Measurements from ENCODE around the gene HAPLN3.
A peak's percentile ranks its signal among the peaks of the same experiment; 100 is the strongest.

The HAPLN3 gene

DNA sequence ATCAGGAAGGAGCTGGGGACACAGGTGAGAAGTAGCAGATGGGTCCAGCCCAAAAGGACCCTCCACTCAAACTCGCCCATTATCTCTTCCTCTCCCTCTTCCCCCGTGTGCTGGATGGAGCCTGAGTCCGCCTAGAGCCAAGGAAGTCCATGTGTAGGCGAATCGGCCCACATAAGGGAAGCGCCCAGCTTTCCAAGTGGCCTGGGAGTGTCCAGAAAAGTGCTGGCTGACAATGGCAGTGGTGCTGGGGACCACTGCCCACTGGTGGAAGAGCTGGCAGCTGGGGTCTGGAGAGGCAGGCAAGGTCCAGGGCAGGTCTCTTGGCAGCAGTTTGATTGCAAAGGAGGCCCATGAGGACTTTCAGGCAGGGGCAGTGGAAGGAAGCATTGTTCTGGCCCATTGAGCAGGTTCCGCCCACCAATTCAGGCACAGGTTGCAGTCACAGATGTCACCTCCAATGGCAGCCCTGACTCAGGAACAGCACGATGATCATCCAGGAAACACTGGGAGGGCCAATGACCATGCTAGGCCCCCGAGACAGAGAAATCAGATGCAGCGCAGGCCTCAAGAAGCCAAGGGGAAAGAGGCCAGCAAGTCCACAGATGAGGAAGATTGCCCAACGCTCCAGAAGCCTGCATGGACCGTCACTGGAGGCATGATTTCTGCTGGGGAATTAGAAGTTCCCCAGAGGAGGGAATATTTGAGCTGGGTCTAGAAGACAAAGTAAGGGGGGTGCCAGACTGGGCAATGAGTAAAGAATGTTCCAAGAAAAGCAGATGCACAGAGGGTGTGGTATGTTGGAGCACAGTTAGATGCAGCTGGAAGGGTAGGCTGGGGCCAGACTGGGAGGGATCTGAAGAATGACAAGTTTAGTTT is 14.8 kb upstream of the HAPLN3 start:
- no peak for DNase-seq

- no peak for DNase-seq
Measured at GRCh38 chr15:88908697-88909621, 13.6 kb upstream of the HAPLN3 start.

DNA sequence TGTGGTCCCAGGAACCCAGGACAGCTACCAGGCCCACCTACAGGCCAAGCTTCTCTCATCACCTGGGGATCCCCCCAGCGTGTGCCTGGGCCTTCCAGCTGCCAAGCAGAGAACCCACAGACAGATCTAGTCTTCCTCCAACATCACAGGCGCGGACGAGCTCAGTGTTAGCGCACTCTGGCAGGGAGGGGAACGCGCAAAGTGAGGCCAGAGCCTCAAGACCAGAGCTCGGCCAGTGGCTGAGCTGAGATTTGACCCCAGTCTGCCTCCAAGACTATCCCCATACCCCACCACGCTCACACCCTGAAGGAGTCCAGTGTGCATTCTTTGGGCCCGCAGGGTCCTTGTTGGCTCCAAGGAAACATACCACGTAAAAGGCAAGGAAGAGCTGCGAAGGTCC is 12.8 kb upstream of the HAPLN3 start:
- DNase-seq: no peak

DNA sequence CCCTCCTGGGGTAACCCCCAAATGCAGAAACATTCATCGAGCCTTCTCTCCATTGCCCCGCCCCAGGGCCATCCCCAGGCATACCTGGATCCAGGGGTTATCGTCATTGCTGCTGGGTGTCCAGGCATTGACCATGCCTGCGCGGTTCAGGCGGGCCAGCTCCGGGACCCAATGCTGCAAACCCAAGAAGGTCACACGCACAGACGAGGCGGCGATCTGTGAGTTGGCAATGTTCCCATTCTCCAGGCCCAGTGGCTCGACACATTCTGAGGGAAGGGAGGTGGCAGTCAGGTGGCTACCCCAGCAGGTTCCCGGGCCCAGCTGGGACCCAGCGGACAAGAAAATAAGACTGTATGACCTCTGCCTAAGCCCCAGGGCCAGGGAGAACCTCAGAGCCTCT is 11.8 kb upstream of the HAPLN3 start:
- DNase-seq: no peak

DNA sequence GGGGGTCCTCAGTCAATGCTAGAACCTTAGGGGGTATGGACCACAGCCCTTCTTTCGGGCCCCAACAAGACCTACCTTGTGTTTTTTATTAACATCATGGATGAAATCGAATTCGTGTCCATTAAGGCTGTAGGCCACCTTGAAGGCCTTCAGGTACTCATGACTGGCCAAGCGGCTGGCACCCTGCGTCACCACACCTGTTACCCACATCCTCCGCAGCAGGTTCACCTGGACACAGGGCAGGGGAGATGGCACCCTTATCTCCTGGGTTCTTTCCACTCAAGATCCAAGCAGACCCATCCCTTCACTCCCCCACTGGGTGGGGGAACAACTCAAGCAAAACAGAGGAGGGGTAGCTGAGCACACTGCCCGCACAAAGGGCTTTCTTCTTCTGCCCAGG is 11.2 kb upstream of the HAPLN3 start:
- no peak for DNase-seq

- no peak for DNase-seq
Measured at GRCh38 chr15:88906130-88906529, 10.8 kb upstream of the HAPLN3 start.

DNA sequence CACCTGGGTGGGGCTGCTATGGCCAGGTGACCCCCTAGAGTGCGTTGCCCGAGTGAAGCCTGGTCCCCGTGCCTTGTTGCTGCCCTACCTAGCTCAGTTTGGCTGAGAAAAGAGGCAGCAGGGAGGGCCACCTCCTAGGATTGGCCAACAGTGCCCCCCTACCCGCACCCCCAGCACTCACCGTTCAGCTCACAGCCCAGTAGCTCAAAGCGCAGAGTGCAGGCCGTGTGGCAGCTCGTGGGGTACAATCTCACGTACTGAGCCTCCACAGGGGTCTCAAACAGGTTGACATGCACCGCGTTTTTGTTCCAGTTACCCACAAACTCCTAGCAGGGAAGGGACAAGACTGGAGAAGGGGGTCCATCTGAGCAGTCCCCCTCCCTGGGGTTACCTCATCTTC is 10.2 kb upstream of the HAPLN3 start:
- DNase-seq: no peak

DNA sequence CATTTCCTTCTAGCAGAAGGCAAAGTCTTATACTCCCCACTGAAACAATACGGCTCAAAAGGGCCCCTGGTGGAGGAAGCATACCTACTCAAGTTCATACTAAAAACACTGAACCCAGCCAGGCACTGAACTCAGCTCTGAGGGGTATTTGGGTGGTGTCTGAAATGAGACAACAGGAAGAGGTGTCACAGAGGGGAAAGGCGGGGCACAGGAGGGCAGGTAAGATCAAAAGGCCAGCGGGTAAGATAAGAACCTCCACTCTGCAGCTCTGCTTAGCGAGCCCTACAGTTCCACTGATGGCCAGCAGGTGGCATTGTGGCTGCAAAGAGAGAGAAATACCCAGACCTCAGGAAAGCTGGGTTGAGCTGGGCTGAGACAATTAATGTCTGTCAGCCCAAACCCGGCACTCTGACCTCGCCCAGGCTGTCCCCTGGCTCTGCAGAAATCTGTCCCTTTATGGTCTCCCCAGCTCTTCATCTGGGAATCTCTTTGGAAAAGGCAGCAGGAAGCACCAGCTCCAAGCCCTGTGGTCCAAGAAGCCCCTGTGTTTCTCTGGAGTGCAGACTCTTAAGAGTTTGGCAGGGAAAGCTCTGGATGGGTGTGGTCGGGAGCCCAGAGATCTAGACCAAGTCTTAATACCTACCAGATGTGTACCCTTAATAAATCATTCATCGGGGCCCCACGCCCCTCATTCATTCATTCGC is 9.4 kb upstream of the HAPLN3 start:
- peak; percentile 8 to 72 for DNase-seq

- no peak for DNase-seq
Measured at GRCh38 chr15:88904257-88904623, 8.9 kb upstream of the HAPLN3 start.

- no peak for DNase-seq
Measured at GRCh38 chr15:88902846-88903245, 7.5 kb upstream of the HAPLN3 start.

DNA sequence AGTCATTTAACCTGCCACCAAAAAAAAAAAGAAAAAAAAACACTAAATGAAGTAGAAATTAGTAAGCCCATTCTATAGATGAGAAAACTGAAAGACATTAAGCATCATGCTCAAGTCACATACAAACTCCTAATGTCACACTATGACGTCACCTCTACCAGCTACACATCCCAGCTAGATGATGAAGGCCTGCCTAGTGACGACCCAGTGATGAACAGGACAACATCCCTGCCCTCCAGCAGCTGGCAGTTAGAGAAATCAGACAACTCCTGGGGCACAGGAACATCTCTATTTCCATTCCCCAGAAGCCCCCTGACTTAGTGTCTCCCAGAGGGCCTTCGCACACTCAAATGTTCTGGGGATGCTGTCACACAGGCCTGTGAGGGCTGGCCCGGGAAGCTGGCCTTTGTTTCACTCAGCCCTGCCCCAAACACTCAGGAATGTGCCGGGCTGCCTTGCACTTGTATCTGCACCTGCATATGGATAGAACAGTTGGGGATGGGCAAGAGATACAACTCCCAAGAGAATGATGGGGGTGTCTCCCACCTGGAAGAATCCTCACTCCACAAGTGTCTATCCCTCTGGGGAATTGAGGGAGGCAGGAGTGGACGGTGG is 7.0 kb upstream of the HAPLN3 start:
- no peak for DNase-seq

GRCh38 chr15:88901508-88902220 is 6.3 kb upstream of the HAPLN3 start:
- no peak for DNase-seq

DNA sequence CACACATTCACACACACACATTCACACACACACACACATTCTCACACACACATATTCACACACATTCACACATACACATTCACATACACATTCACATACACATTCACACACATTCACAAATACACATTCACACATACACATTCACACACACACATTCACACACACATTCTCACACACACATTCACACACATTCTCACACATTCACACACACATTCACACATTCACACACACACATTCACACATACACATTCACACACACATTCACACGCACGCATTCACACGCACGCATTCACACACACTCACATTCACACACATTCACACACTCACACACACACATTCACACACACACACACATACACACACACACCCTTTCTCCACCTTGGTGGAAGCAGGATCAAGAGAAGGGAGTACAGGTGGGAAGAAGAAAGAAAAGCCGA is 5.7 kb upstream of the HAPLN3 start:
- no peak for DNase-seq

GRCh38 chr15:88900309-88900981 is 5.1 kb upstream of the HAPLN3 start:
- no peak for DNase-seq

GRCh38 chr15:88899251-88899650 is 3.9 kb upstream of the HAPLN3 start:
- no peak for DNase-seq

- DNase-seq: no peak
Measured at GRCh38 chr15:88898736-88899135, 3.4 kb upstream of the HAPLN3 start.

DNA sequence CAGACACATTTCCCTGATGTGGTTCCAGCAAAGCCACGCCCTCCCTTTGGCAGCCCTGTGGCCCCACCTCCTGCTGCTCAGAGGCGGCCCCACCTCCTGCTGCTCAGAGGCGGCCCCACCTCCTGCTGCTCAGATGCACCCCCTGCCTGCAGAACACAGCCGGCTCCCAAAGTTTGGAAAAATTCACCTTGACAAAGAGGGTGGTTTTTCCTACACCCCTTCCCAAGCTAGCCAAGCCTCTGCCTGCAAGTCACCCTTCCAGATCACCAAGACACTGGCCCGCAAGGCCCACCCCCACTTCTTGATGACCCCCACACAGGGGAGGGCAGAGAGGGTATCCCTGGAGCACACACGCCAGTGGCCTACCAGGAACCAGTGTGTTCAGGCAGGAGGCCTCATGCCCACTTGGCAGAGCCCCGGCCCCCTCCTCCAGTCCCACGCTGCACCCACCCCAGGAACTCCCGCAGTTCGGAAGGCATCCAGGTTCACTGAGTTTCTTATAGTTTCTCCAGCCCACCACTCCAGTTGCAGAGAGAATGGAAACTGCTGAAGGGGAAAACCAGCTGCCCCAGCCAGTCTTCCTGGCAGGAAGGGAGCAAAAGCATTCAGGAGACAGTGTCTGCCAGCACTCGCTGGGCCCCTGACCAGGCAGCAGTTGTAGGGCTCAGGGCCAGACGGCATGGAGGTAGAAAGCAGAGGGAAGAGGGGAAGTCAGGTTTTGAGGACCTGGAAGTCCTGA is 2.3 kb upstream of the HAPLN3 start:
- DNase-seq: peak in 1 of 2 experiments; percentile 50

DNA sequence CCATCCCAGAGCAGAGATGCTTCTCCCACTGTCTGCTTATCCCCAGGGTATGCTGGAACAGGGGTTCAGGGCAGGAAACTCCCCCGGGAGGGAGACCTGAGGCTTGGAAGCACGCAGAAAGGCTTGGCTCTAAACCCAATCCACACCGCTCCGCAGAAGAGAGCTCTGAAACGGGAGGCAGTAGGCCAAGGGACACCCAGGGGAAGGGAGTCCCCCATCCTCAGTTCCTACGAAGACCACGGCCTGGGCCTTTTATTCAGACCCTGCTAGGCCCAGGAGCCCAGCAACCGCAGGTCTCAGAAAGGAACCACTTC is 1.8 kb upstream of the HAPLN3 start:
- DNase-seq: no peak

DNA sequence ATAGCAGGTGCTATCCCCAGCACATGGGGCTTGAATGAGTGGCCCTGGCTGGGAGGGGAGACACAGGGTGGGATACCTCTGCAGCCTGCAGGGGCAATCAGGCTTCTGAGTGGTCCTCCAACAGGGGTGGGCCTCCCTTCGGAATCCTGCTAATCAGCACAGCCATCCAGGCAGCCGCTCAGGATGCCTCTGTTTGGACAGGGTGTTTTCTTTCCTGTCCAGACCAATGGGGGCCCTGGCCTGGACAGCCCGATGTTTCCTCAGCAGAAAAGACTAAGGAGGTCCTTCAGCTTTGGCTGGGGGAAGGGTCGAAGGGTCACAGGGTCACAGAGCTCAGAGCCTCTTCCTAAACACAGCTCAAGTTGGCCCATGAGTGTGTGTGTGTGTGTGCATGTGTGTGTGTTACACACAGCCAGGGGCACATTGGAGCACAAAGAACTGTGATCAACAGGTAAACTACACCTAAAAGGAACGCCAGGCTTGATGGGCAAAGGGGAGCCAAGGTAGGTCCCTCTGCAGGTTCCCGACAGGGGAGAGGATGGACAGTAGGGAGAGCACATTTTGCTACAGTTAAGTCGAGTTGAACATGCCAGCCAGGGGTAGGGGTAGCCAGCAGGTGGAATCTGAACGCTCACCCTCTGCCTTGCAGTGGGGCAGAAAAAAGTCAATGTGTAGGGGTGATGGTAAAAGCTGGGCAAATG is 1.1 kb upstream of the HAPLN3 start:
- DNase-seq: no peak

DNA sequence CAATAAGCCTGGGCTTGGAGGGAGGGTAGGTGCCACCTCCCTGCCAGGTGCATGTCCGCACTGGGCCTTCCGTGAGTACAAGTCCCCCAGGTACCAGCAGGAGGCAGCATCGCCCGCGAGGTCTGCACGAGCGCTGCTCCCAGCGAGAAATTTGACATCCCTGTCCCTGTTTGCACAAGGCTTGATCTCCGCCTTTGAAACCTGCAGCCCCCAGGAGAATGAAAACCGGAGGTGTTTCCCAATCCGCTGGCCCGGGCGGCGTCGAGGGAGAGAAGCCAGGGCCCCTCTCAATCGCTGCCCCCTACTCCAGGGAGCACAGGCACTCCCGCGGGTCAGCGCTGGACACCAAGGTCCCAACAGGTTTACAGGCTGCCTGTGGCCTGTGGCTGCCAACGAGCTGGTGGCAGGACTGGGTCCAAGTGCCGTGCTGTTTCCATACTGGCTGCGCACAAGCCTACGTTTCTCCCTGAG is 961 bp downstream of the HAPLN3 start:
- DNase-seq: no peak

Measured in NCI-H446 (cell line).